GM23338 (cell line): ENCODE measurements around the gene ZDHHC3.

Source experiments
- EZH2 ChIP-seq: fragments of 200-600 bp; sonication (generic); IDR thresholded peaks from one replicate; pipeline ENCODE4 v1.8.0; 2017; ENCODE audit warnings: antibody characterized with exemption, mild to moderate bottlenecking, low read depth; ENCODE audit not compliant: unreplicated experiment
- JUNB ChIP-seq: IDR thresholded peaks from one replicate; pipeline ENCODE4 v1.6.1; 2016; ENCODE audit warnings: antibody characterized with exemption; ENCODE audit not compliant: unreplicated experiment
- POLR2AphosphoS5 ChIP-seq: IDR thresholded peaks from 2 replicates; pipeline ENCODE4 v1.6.1; 2016; ENCODE audit warnings: antibody characterized with exemption, low read depth
- TF ChIP-seq, protein P1 (sequence below), 2 experiments: fragments of 200-600 bp in 1 of 2; sonication (generic) in 1 of 2; conservative IDR thresholded peaks; 2 replicates each; pipeline versions ENCODE4 v1.5.1 to v1.6.1; 2016 to 2017; ENCODE audit warnings: antibody characterized with exemption in 2 of 2, low read depth in 2 of 2, mild to moderate bottlenecking in 2 of 2, moderate library complexity in 1 of 2
- TF ChIP-seq, protein P2 (sequence below): IDR thresholded peaks from one replicate; pipeline ENCODE4 v1.6.1; 2018; ENCODE audit warnings: antibody characterized with exemption; ENCODE audit not compliant: unreplicated experiment

DNA sequence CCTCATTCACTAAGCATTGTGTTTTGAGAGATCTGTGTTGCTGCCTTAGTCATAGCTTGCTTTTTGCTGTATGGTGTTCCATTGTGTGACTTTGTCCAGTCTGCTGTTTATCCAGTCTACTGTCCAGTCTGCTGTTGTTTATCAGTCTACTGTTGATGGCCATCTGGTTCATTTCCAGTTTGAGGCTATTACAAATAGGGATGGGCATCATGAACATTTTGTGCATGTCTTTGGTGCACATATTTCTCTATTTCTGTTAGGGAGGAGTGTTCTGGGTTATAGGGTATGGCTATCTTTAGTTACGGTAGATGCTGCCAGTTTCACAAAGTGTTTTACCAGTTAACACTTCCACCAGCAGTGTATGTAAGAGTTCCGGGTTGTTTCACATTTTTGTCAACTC lies 27.9 kb upstream of the ZDHHC3 start:
- TF ChIP-seq, protein P1, sequence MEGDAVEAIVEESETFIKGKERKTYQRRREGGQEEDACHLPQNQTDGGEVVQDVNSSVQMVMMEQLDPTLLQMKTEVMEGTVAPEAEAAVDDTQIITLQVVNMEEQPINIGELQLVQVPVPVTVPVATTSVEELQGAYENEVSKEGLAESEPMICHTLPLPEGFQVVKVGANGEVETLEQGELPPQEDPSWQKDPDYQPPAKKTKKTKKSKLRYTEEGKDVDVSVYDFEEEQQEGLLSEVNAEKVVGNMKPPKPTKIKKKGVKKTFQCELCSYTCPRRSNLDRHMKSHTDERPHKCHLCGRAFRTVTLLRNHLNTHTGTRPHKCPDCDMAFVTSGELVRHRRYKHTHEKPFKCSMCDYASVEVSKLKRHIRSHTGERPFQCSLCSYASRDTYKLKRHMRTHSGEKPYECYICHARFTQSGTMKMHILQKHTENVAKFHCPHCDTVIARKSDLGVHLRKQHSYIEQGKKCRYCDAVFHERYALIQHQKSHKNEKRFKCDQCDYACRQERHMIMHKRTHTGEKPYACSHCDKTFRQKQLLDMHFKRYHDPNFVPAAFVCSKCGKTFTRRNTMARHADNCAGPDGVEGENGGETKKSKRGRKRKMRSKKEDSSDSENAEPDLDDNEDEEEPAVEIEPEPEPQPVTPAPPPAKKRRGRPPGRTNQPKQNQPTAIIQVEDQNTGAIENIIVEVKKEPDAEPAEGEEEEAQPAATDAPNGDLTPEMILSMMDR (conservative IDR thresholded peaks at IDR 0.05; ENCODE audit: low read depth in 2 of 2), result no peak
- TF ChIP-seq, protein P2, sequence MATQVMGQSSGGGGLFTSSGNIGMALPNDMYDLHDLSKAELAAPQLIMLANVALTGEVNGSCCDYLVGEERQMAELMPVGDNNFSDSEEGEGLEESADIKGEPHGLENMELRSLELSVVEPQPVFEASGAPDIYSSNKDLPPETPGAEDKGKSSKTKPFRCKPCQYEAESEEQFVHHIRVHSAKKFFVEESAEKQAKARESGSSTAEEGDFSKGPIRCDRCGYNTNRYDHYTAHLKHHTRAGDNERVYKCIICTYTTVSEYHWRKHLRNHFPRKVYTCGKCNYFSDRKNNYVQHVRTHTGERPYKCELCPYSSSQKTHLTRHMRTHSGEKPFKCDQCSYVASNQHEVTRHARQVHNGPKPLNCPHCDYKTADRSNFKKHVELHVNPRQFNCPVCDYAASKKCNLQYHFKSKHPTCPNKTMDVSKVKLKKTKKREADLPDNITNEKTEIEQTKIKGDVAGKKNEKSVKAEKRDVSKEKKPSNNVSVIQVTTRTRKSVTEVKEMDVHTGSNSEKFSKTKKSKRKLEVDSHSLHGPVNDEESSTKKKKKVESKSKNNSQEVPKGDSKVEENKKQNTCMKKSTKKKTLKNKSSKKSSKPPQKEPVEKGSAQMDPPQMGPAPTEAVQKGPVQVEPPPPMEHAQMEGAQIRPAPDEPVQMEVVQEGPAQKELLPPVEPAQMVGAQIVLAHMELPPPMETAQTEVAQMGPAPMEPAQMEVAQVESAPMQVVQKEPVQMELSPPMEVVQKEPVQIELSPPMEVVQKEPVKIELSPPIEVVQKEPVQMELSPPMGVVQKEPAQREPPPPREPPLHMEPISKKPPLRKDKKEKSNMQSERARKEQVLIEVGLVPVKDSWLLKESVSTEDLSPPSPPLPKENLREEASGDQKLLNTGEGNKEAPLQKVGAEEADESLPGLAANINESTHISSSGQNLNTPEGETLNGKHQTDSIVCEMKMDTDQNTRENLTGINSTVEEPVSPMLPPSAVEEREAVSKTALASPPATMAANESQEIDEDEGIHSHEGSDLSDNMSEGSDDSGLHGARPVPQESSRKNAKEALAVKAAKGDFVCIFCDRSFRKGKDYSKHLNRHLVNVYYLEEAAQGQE, result no peak
- TF ChIP-seq JUNB, result no peak
- no peak for TF ChIP-seq EZH2
- TF ChIP-seq POLR2AphosphoS5, result no peak
